GM23248 (cell line): ENCODE measurements around the gene CTXN1.

ENCODE experiments used
- EZH2 ChIP-seq: fragments of 200-600 bp; sonication (generic); IDR thresholded peaks from 2 replicates; pipeline ENCODE4 v1.6.1; 2018; ENCODE audit warnings: antibody characterized with exemption, mild to moderate bottlenecking; ENCODE audit not compliant: insufficient read depth, poor library complexity, severe bottlenecking
- EZH2phosphoT487 ChIP-seq: fragments of 200-600 bp; sonication (generic); IDR thresholded peaks from 2 replicates; pipeline ENCODE4 v1.6.1; 2018; ENCODE audit warnings: antibody characterized with exemption, moderate library complexity, mild to moderate bottlenecking, low read depth; ENCODE audit not compliant: insufficient read depth

GRCh38 chr19:7911508-7912143 lies 14.3 kb downstream of the CTXN1 start:
- TF ChIP-seq EZH2: no peak
- TF ChIP-seq EZH2phosphoT487: no peak
